H1 (cell line): ENCODE measurements around the gene KIAA0586. TPM values are rescaled to one million over a fixed set of nuclear protein-coding genes. Genes with fewer than 3 reads are reported as not detected.

Experiments used
- CTCF ChIA-PET: fragments of 300-600 bp; sonication (Branson Sonifier 250); formaldehyde crosslinking; loops from one replicate; lab custom pipeline; 2021; ENCODE audit not compliant: partially characterized antibody; lab: Charles Lee
- POLR2A ChIA-PET: fragments of 300-600 bp; sonication (Branson Sonifier 250); formaldehyde crosslinking; loops from one replicate; lab custom pipeline; 2021; ENCODE audit warnings: inconsistent platforms; ENCODE audit not compliant: partially characterized antibody; lab: Charles Lee
- DNase-seq, 2 experiments: peaks; one replicate each; pipeline versions ENCODE4 v3.0.0 to v3.0.0-alpha.2; 2010 to 2022; ENCODE audit warnings: low spot score in 2 of 2, low read depth in 1 of 2, mixed read lengths in 1 of 2
- FAIRE-seq: peaks from 2 replicates; lab custom pipeline; 2011; peaks lifted over from hg19 to GRCh38; lab: Jason Lieb, UNC
- H2AFZ ChIP-seq: 2 replicates; pipeline ENCODE4 v1.8.1; 2012; ENCODE audit warnings: low read length, inconsistent platforms
- H2AK5ac ChIP-seq: 2 replicates; pipeline ENCODE4 v1.6.1; 2013; ENCODE audit warnings: low read depth, low read length
- H2BK120ac ChIP-seq: replicated peaks from 2 replicates; pipeline ENCODE3; 2013; ENCODE audit warnings: low read depth, low read length, inconsistent platforms
- H2BK12ac ChIP-seq: 2 replicates; pipeline ENCODE4 v1.6.1; 2013; ENCODE audit warnings: low read depth, low read length
- H2BK15ac ChIP-seq: 2 replicates; pipeline ENCODE4 v1.6.1; 2013; ENCODE audit warnings: low read length
- H2BK20ac ChIP-seq: 2 replicates; pipeline ENCODE4 v1.6.1; 2013; ENCODE audit warnings: low read length
- H2BK5ac ChIP-seq: 2 replicates; pipeline ENCODE4 v1.6.1; 2013; ENCODE audit warnings: low read depth, low read length
- H3K14ac ChIP-seq: 2 replicates; pipeline ENCODE4 v1.6.1; 2013; ENCODE audit warnings: inconsistent platforms; ENCODE audit not compliant: insufficient read length
- H3K18ac ChIP-seq: 2 replicates; pipeline ENCODE4 v1.6.1; 2013; ENCODE audit warnings: low read length; ENCODE audit errors: extremely low read depth
- H3K23ac ChIP-seq: 2 replicates; pipeline ENCODE4 v1.6.1; 2013; ENCODE audit warnings: inconsistent platforms; ENCODE audit not compliant: insufficient read length
- H3K23me2 ChIP-seq: 2 replicates; pipeline ENCODE4 v1.6.1; 2013; ENCODE audit warnings: low read depth, low read length
- H3K27ac ChIP-seq: 2 replicates; pipeline ENCODE4 v1.6.1; 2011; ENCODE audit warnings: low read depth, low read length, inconsistent platforms
- H3K27me3 ChIP-seq, 4 experiments: replicated peaks in 1 of 4; 1 replicate in 1 of 4; 2 replicates in 3 of 4; pipeline versions ENCODE4 v1.6.1 to v1.8.1; 2011 to 2013; ENCODE audit warnings: low read length in 3 of 4, mild to moderate bottlenecking in 3 of 4, inconsistent platforms in 2 of 4, mixed read lengths in 2 of 4, moderate library complexity in 1 of 4; ENCODE audit not compliant: control insufficient read depth in 3 of 4, insufficient read depth in 3 of 4; ENCODE audit errors: extremely low read depth in 1 of 4
- H3K36me3 ChIP-seq, 4 experiments: 2 replicates each; pipeline versions ENCODE4 v1.6.1 to v1.8.1; 2011 to 2013; ENCODE audit warnings: mild to moderate bottlenecking in 4 of 4, low read length in 3 of 4, moderate library complexity in 2 of 4, control low read depth in 1 of 4, inconsistent platforms in 1 of 4; ENCODE audit not compliant: insufficient read depth in 4 of 4, control insufficient read depth in 2 of 4
- H3K4ac ChIP-seq: replicated peaks from 2 replicates; pipeline ENCODE3; 2013; ENCODE audit warnings: low read length, low read depth, mixed read lengths, inconsistent platforms; ENCODE audit not compliant: insufficient read length
- H3K4me1 ChIP-seq, 4 experiments: replicated peaks in 1 of 4; 1 replicate in 1 of 4; 2 replicates in 3 of 4; pipeline versions ENCODE4 v1.6.1 to v1.8.1; 2011 to 2013; ENCODE audit warnings: low read length in 3 of 4, inconsistent platforms in 2 of 4, mixed read lengths in 1 of 4; ENCODE audit not compliant: insufficient read depth in 4 of 4, control insufficient read depth in 3 of 4
- H3K4me2 ChIP-seq, 2 experiments: 2 replicates each; pipeline versions ENCODE4 v1.6.1 to v1.8.1; 2011 to 2013; ENCODE audit warnings: low read depth in 2 of 2, low read length in 2 of 2, control low read depth in 1 of 2, inconsistent platforms in 1 of 2, mild to moderate bottlenecking in 1 of 2; ENCODE audit not compliant: insufficient read depth in 1 of 2
- H3K4me3 ChIP-seq, 4 experiments: fragments of 200-600, 300-600 bp in 1 of 4; sonication (generic), shearing (Covaris generic), sonication (Bioruptor Twin) in 1 of 4; 2 replicates each; pipeline versions ENCODE4 v1.5.1 to v1.8.1; 2011 to 2016; ENCODE audit warnings: low read length in 4 of 4, low read depth in 3 of 4, control low read depth in 2 of 4, inconsistent platforms in 2 of 4, mild to moderate bottlenecking in 2 of 4, mixed read lengths in 1 of 4, moderate library complexity in 1 of 4; ENCODE audit not compliant: insufficient read depth in 2 of 4; ENCODE audit errors: extremely low read depth in 1 of 4
- H3K56ac ChIP-seq: replicated peaks from 2 replicates; pipeline ENCODE3; 2013; ENCODE audit warnings: low read depth, mild to moderate bottlenecking, mixed read lengths, low read length, inconsistent platforms; ENCODE audit not compliant: insufficient read length
- H3K79me1 ChIP-seq: 2 replicates; pipeline ENCODE4 v1.6.1; 2013; ENCODE audit warnings: low read depth, low read length, control low read depth
- H3K79me2 ChIP-seq, 2 experiments: 2 replicates each; pipeline versions ENCODE4 v1.6.1 to v1.8.1; 2012 to 2013; ENCODE audit warnings: low read length in 2 of 2, mild to moderate bottlenecking in 2 of 2, inconsistent platforms in 1 of 2; ENCODE audit not compliant: insufficient read depth in 2 of 2, control insufficient read depth in 1 of 2
- H3K9ac ChIP-seq, 4 experiments: replicated peaks in 1 of 4; 1 replicate in 1 of 4; 2 replicates in 3 of 4; pipeline versions ENCODE4 v1.6.1 to v1.8.1; 2011 to 2013; ENCODE audit warnings: low read depth in 3 of 4, low read length in 3 of 4, control low read depth in 2 of 4, mild to moderate bottlenecking in 2 of 4, moderate library complexity in 2 of 4, inconsistent platforms in 1 of 4; ENCODE audit errors: extremely low read depth in 1 of 4
- H3K9me3 ChIP-seq, 2 experiments: 2 replicates each; pipeline versions ENCODE4 v1.6.1 to v1.8.1; 2012 to 2013; ENCODE audit warnings: mild to moderate bottlenecking in 2 of 2, moderate library complexity in 2 of 2, control low read depth in 1 of 2, inconsistent platforms in 1 of 2, low read depth in 1 of 2, low read length in 1 of 2, mixed read lengths in 1 of 2; ENCODE audit not compliant: insufficient read depth in 2 of 2
- H4K20me1 ChIP-seq, 2 experiments: replicated peaks in 1 of 2; 2 replicates each; pipeline versions ENCODE3 to v1.8.1; 2011 to 2013; ENCODE audit warnings: inconsistent platforms in 2 of 2, low read length in 2 of 2, mild to moderate bottlenecking in 1 of 2; ENCODE audit not compliant: insufficient read depth in 2 of 2, control insufficient read depth in 1 of 2
- H4K5ac ChIP-seq: 2 replicates; pipeline ENCODE4 v1.6.1; 2013; ENCODE audit warnings: low read length, low read depth, mixed read lengths, inconsistent platforms; ENCODE audit not compliant: insufficient read length
- H4K8ac ChIP-seq: 2 replicates; pipeline ENCODE4 v1.8.0; 2013; ENCODE audit warnings: mild to moderate bottlenecking, moderate library complexity, low read length, inconsistent platforms; ENCODE audit not compliant: insufficient read depth; ENCODE audit errors: extremely low read depth
- H4K91ac ChIP-seq: replicated peaks from 2 replicates; pipeline ENCODE3; 2013; ENCODE audit warnings: low read length, mixed read lengths, inconsistent platforms; ENCODE audit not compliant: insufficient read length
- ATF2 ChIP-seq: IDR thresholded peaks from 2 replicates; pipeline ENCODE4 v1.6.1; 2012; ENCODE audit warnings: low read length, inconsistent platforms
- CHD1 ChIP-seq: IDR thresholded peaks from 2 replicates; pipeline ENCODE4 v1.6.1; 2012; ENCODE audit warnings: low read depth, low read length, improper control_type of control experiment
- CREB1 ChIP-seq: IDR thresholded peaks from 2 replicates; pipeline ENCODE4 v1.6.1; 2012; ENCODE audit warnings: inconsistent platforms
- GABPA ChIP-seq: IDR thresholded peaks from 2 replicates; pipeline ENCODE4 v1.6.1; 2011; ENCODE audit warnings: mild to moderate bottlenecking, low read length, moderate library complexity, borderline replicate concordance; ENCODE audit not compliant: insufficient read depth
- GTF2F1 ChIP-seq: IDR thresholded peaks from 2 replicates; pipeline ENCODE4 v1.6.1; 2012; ENCODE audit warnings: low read depth, low read length, improper control_type of control experiment, borderline replicate concordance
- KDM4A ChIP-seq: IDR thresholded peaks from one replicate; pipeline ENCODE4 v1.7.1; 2012; ENCODE audit warnings: low read depth, mild to moderate bottlenecking, moderate library complexity, low read length, inconsistent platforms; ENCODE audit not compliant: severe bottlenecking
- MAFK ChIP-seq: IDR thresholded peaks from 2 replicates; pipeline ENCODE4 v1.6.1; 2012; ENCODE audit warnings: low read depth, mild to moderate bottlenecking, improper control_type of control experiment, low read length
- POU5F1 ChIP-seq: IDR thresholded peaks from 2 replicates; pipeline ENCODE4 v1.6.1; 2011; ENCODE audit warnings: low read depth, mild to moderate bottlenecking, low read length, moderate library complexity
- RBBP5 ChIP-seq: IDR thresholded peaks from 2 replicates; pipeline ENCODE4 v1.7.1; 2012; ENCODE audit warnings: low read depth, mild to moderate bottlenecking, inconsistent platforms, low read length, moderate library complexity, borderline replicate concordance
- RFX5 ChIP-seq: IDR thresholded peaks from 2 replicates; pipeline ENCODE4 v1.6.1; 2011; ENCODE audit warnings: low read depth, low read length, improper control_type of control experiment, borderline replicate concordance
- SIRT6 ChIP-seq: IDR thresholded peaks from one replicate; pipeline ENCODE4 v1.7.1; 2012; ENCODE audit warnings: low read length, inconsistent platforms
- TEAD4 ChIP-seq: IDR thresholded peaks from 2 replicates; pipeline ENCODE4 v1.6.1; 2012; ENCODE audit warnings: low read depth, low read length, inconsistent platforms, mixed read lengths
- WGBS, 2 experiments: shearing (Covaris generic) in 1 of 2; methylation state at CpG; one replicate each; pipeline versions ENCODE4 v1.1.6 to v1.1.7; 2013 to 2015; ENCODE audit warnings: low lambda C conversion rate in 2 of 2, mixed read lengths in 2 of 2, inconsistent platforms in 1 of 2, low coverage in 1 of 2, missing lambda C conversion rate in 1 of 2; ENCODE audit not compliant: insufficient replicate concordance in 2 of 2, insufficient coverage in 1 of 2, insufficient read length in 1 of 2; ENCODE audit errors: extremely low coverage in 1 of 2, missing lambda C conversion rate in 1 of 2; 5-methylcytosine and 5-hydroxymethylcytosine counted together
- polyA plus RNA-seq, 7 experiments: library from polyadenylated mRNA; depleted of rRNA in 3 of 7; stranded (reverse) in 5 of 7; unstranded in 2 of 7; fragments of >200 nt in 5 of 7; fragments of 200-250 nt in 2 of 7; gene quantifications; 1 replicate in 5 of 7; 2 replicates in 1 of 7; 4 replicates in 1 of 7; pipeline versions ENCODE4 v1.2.1 to v1.2.3, GENCODE V29; 2011 to 2013; ENCODE audit warnings: missing spikeins in 2 of 7, mixed read lengths in 2 of 7
- total RNA-seq: library from RNA; stranded (reverse); fragmentation: NEBNext Ultra II Directional; extraction: Animal tissue kit (Norgen Biotek cat#: 25700); gene quantifications from 2 replicates; pipeline ENCODE4 v1.2.1, GENCODE V29; 2021

Gene KIAA0586
- total and polyA plus RNA-seq, 2 of the 8 experiments (the other 6 are each of a cell fraction or from before 2014, with no cell fraction given): 7.2 to 24.8 TPM

GRCh38 chr14:58397156-58397555 is 30.4 kb upstream of the KIAA0586 start:
- H3K27me3 ChIP-seq: peaks cover 0 to 9% (median 6%) of the 10 kb centered on the region in 4 experiments; a peak in 5 of 7 replicates
- WGBS, 2 experiments: 91% methylated on average over 6 of the region's 6 CpGs; no CpG with 5 or more reads in 1 of the 2 experiments
- no peak for TF ChIP-seq MAFK
- no peak for TF ChIP-seq RFX5
- no peak for TF ChIP-seq GABPA
- TF ChIP-seq SIRT6: no peak
- TF ChIP-seq POU5F1: no peak
- TF ChIP-seq GTF2F1: no peak
- TF ChIP-seq TEAD4: no peak
- TF ChIP-seq KDM4A: no peak
- no peak for TF ChIP-seq CREB1
- no peak for TF ChIP-seq CHD1
- TF ChIP-seq RBBP5: no peak
- TF ChIP-seq ATF2: no peak

More at GRCh38 chr14:58397156-58397555, 30.4 kb upstream of the KIAA0586 start:
- Histone ChIP-seq H4K91ac (peak overlapping the region; percentile 68), H4K8ac (no peak overlapping the region), H2BK12ac (no peak overlapping the region), H3K18ac (no peak overlapping the region), H4K20me1 (no peaks in the 10 kb centered on the region), H3K9ac (no peak overlapping the region; a peak in 1 of 7 replicates), H3K14ac (no peak overlapping the region), H3K4me2 (peak overlapping the region in 1 of 2 experiments; percentile 81; a peak in 1 of 4 replicates), H3K56ac (no peak overlapping the region), H3K23ac (no peak overlapping the region), H2BK5ac (0 out of 2 replicates have a peak overlapping the region, but pooled peaks have one; percentile 16), H2BK120ac (peak overlapping the region; percentile 54), H3K79me2 (no peaks in the 10 kb centered on the region), H3K9me3 (no peaks in the 10 kb centered on the region), H3K4me3 (no peak overlapping the region), H2BK15ac (peak overlapping the region; percentile 88; the same call in 1 of the 2 replicates), H3K27ac (no peak overlapping the region), H4K5ac (no peak overlapping the region), H2AK5ac (no peak overlapping the region), H3K79me1 (no peaks in the 10 kb centered on the region), H2AFZ (no peak overlapping the region), H3K36me3 (no peaks in the 10 kb centered on the region), H3K4ac (peak overlapping the region; percentile 84), H3K23me2 (peaks cover 7% of the 10 kb centered on the region; the same call in 1 of the 2 replicates), H3K4me1 (peaks cover 4 to 14% (median 7%) of the 10 kb centered on the region in 4 experiments; a peak in 6 of 7 replicates), H2BK20ac (0 out of 2 replicates have a peak overlapping the region, but pooled peaks have one; percentile 6)
- CTCF ChIA-PET: interaction anchor here (1.0 to 2.5 kb wide), 5 partner anchors 9 to 30 kb away, joined by 3 to 9 read pairs (median 5); partner anchors contain the start of genes KIAA0586 and TIMM9
- DNase-seq (no peak), FAIRE-seq (no peak)
- POLR2A ChIA-PET: interaction anchor here (1.1 to 3.8 kb wide), 3 partner anchors 29 to 142 kb away, joined by 5 to 23 read pairs (median 17); partner anchors contain the start of genes ARID4A, KIAA0586 and TIMM9
